Stomach smooth muscle (tissue), 2 donors: ENCODE results near the gene GNG8.

Experiments used
- H3K27ac ChIP-seq: one replicate; pipeline ENCODE4 v1.7.0; 2013; ENCODE audit warnings: mild to moderate bottlenecking, low read length, inconsistent platforms
- H3K27me3 ChIP-seq, 2 donors: one replicate each; pipeline ENCODE4 v1.7.0; 2013; ENCODE audit warnings: low read length in 2 of 2; ENCODE audit not compliant: insufficient read depth in 2 of 2, control insufficient read depth in 1 of 2
- H3K36me3 ChIP-seq, 2 donors: one replicate each; pipeline ENCODE4 v1.7.0; 2013; ENCODE audit warnings: low read length in 2 of 2; ENCODE audit not compliant: control insufficient read depth in 2 of 2, insufficient read depth in 2 of 2
- H3K4me1 ChIP-seq: one replicate; pipeline ENCODE4 v1.7.0; 2013; ENCODE audit warnings: low read length; ENCODE audit not compliant: control insufficient read depth, insufficient read depth
- H3K4me3 ChIP-seq, 2 donors: one replicate each; pipeline ENCODE4 v1.7.0; 2013; ENCODE audit warnings: low read length in 2 of 2
- H3K9ac ChIP-seq, 2 donors: one replicate each; pipeline ENCODE4 v1.7.0; 2013; ENCODE audit warnings: low read length in 2 of 2, mild to moderate bottlenecking in 1 of 2
- H3K9me3 ChIP-seq, 2 donors: one replicate each; pipeline ENCODE4 v1.7.0; 2013; ENCODE audit warnings: low read length in 2 of 2; ENCODE audit not compliant: control insufficient read depth in 2 of 2
- donor health status: healthy.
- donor health status: Pancreatic carcinoma.

Gene GNG8

GRCh38 chr19:46608581-46609345 is 27.2 kb downstream of the GNG8 start:
- Histone ChIP-seq H3K27me3 (no peaks in the 10 kb centered on the region), H3K27ac (no peak overlapping the region), H3K9me3 (no peaks in the 10 kb centered on the region), H3K4me1 (peaks cover 37% of the 10 kb centered on the region), H3K9ac (no peak overlapping the region), H3K36me3 (peaks cover 30 to 43% of the 10 kb centered on the region in 2 donors), H3K4me3 (no peak overlapping the region)

DNA sequence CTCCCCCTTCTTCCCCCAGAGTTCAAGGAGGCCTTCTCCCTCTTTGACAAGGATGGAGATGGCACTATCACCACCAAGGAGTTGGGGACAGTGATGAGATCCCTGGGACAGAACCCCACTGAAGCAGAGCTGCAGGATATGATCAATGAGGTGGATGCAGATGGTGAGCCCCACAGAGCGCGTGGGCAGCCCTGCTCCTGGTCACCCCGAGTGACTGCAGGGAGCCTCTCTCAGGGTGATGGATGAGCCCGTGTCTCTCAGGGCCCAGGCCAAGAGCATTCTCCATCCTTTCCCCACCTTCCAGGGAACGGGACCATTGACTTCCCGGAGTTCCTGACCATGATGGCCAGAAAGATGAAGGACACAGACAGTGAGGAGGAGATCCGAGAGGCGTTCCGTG is 27.8 kb downstream of the GNG8 start:
- Histone ChIP-seq H3K9ac (no peak overlapping the region), H3K27ac (no peak overlapping the region), H3K9me3 (no peaks in the 10 kb centered on the region), H3K27me3 (no peaks in the 10 kb centered on the region), H3K36me3 (peaks cover 30 to 43% of the 10 kb centered on the region in 2 donors), H3K4me1 (peaks cover 43% of the 10 kb centered on the region), H3K4me3 (no peak overlapping the region)

DNA sequence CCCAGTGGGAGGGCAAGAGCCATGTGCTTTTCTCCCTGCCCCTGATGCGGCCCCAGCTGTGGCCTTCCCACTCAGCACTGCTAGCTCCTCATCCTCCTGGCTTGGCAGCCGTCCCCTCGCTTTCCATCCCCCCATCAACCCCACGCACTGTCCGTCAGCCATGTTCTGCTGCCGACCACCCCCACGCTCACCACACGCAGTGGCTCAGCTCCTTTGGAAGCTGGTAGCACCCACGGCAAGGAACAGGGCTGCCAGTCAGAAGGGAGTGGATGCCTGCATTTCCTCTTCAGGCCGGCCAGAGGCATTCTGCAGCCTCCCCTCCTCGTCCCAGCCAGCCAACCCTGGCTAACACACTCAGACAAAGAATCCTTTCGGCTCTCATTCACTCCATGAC is 28.6 kb downstream of the GNG8 start:
- no peaks in the 10 kb centered on the region for H3K27me3 ChIP-seq
- H3K36me3 ChIP-seq, result peaks cover 30 to 43% of the 10 kb centered on the region in 2 donors
- peaks cover 50% of the 10 kb centered on the region for H3K4me1 ChIP-seq
- H3K9me3 ChIP-seq, result no peaks in the 10 kb centered on the region
- no peak overlapping the region for H3K4me3 ChIP-seq
- H3K9ac ChIP-seq, result no peak overlapping the region
- H3K27ac ChIP-seq, result no peak overlapping the region

DNA sequence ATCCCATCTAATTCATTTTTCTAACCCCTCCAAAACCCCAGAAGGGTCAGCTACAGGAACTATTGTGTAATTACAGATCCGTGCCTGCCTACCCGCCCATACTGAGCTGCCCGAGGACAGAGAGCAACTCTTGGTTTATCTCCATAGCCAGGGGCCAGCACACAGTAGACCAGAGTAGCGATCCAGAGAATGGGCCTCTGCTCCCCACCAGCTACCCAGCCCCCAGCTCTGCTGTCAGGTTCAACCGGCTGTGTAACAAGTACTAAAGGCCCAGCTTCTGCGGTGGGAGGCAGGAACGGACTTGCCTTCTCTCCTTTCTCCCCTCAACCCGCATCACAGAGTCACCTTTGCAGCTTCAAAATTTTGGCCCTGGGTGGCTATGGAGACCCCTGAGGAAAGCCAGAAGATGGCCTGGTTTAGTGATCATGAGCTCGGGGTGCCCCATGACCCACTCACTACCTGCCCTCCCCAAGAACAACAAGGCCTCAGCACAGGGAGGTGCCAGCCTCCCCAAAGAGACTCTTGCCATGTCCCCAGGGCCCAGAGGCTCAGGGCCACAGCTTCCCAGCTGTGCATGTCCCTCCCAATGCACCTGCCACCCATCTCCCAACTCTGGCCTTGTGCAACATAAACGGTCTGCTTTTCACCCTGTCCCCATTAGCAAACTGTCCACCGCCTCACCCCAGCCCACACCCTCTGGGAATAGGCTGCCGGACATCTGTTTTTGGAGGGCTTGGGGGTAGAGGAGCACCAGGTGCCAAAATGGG is 29.1 kb downstream of the GNG8 start:
- peaks cover 50% of the 10 kb centered on the region for H3K4me1 ChIP-seq
- H3K9me3 ChIP-seq, result no peaks in the 10 kb centered on the region
- no peak overlapping the region for H3K4me3 ChIP-seq
- no peaks in the 10 kb centered on the region for H3K27me3 ChIP-seq
- H3K36me3 ChIP-seq, result peaks cover 30 to 43% of the 10 kb centered on the region in 2 donors
- peak overlapping the region; percentile 88 for H3K27ac ChIP-seq
- no peak overlapping the region for H3K9ac ChIP-seq

DNA sequence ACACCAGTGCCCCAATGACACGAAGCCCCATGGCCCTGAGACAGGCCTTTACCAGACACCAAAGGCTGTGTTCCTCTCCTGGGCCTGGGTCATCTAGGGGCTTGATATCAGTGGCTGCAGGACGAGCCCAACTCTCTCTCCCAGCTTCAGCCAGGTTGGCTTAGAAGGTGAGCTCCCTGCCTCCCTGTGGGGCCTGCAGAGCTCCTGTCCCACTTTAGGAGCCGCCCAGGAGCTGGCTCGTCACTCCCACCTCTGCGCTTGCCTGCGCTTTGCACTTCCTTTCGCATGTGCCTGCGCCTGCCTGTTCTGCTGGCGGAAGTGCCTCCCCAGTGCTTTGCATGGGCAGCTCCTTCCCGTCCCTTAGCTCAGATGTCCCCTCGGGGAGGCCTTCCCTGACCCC is 30.0 kb downstream of the GNG8 start:
- H3K36me3 ChIP-seq, result peaks cover 30 to 43% of the 10 kb centered on the region in 2 donors
- H3K9me3 ChIP-seq, result no peaks in the 10 kb centered on the region
- no peaks in the 10 kb centered on the region for H3K27me3 ChIP-seq
- H3K4me3 ChIP-seq, result peak overlapping the region in 1 of 2 donors; percentile 93
- H3K27ac ChIP-seq, result peak overlapping the region; percentile 88
- H3K4me1 ChIP-seq, result peaks cover 50% of the 10 kb centered on the region
- peak overlapping the region in 1 of 2 donors; percentile 55 for H3K9ac ChIP-seq

- H3K4me1 ChIP-seq, result peaks cover 51% of the 10 kb centered on the region
- peak overlapping the region; percentile 88 for H3K27ac ChIP-seq
- H3K4me3 ChIP-seq, result peak overlapping the region in 1 of 2 donors; percentile 93
- no peaks in the 10 kb centered on the region for H3K27me3 ChIP-seq
- H3K36me3 ChIP-seq, result peaks cover 30 to 43% of the 10 kb centered on the region in 2 donors
- H3K9ac ChIP-seq, result peak overlapping the region in 1 of 2 donors; percentile 55
- H3K9me3 ChIP-seq, result no peaks in the 10 kb centered on the region
Measured at GRCh38 chr19:46605356-46605821, 30.6 kb downstream of the GNG8 start.

DNA sequence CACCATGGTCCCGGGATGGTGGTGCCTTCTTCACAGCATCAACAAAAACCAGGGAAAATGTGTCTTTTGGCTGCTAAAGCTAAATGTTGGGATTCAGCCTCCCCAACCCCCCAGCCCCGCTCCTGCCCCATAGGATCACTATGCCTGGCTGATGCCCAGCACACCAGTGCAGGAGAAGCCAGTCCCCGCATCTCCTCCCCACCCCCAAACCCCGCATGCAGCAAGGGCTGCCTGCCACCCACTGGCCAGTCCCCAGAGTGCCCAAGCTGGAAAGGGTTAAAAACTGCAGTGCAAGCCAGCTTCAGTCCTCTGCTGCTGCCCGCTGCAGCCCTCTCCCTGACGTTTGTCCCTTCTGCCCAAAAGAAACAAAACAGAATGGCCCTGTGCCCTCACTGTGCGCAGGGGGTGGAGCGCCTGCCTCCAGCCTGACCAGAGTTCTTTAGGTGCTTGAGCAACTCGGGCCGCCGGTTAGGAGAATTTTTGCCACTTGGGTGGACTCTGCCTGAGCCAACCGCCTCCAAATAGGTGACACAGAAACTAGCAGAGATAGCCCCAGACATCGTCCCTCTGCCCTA is 31.1 kb downstream of the GNG8 start:
- Histone ChIP-seq H3K9me3 (no peaks in the 10 kb centered on the region), H3K4me1 (peaks cover 56% of the 10 kb centered on the region), H3K4me3 (peak overlapping the region; percentile 17 to 93), H3K27ac (peak overlapping the region; percentile 88), H3K27me3 (no peaks in the 10 kb centered on the region), H3K36me3 (peaks cover 28 to 40% of the 10 kb centered on the region in 2 donors), H3K9ac (peak overlapping the region in 1 of 2 donors; percentile 55)

DNA sequence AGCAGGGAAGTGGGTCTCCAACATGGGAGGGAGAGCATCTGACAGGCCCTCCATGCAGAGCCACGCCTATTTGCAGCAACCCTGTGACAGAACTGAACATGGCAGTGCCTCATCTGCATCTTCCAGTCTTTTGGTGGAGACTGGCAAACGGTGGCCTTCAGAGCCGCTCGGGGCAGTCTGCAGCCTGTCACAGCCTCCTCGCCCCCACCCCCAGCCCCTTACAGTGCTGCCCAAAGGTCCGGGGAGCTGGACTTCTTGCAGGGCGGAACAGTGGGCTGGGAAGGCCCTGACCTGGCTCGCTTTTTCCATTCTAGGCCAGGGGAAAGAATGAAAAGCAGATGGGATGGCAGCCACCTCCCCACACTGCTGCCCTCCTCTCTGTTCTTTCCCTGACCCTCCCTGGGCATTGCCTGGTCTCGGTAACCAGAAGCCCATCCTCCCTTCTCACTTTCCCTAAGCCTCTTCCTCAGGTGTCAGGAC is 32.2 kb downstream of the GNG8 start:
- Histone ChIP-seq H3K9me3 (no peaks in the 10 kb centered on the region), H3K27me3 (no peaks in the 10 kb centered on the region), H3K4me3 (peak overlapping the region; percentile 89 to 93), H3K4me1 (peaks cover 56% of the 10 kb centered on the region), H3K9ac (peak overlapping the region; percentile 51 to 75), H3K27ac (peak overlapping the region; percentile 88), H3K36me3 (peaks cover 17 to 30% of the 10 kb centered on the region in 2 donors)

- H3K27ac ChIP-seq, result peak overlapping the region; percentile 88
- peaks cover 55% of the 10 kb centered on the region for H3K4me1 ChIP-seq
- peak overlapping the region; percentile 89 to 93 for H3K4me3 ChIP-seq
Measured at GRCh38 chr19:46603195-46603637, 32.8 kb downstream of the GNG8 start.

GRCh38 chr19:46602392-46603194 is 33.4 kb downstream of the GNG8 start:
- Histone ChIP-seq H3K9ac (peak overlapping the region; percentile 75 to 96), H3K9me3 (no peaks in the 10 kb centered on the region), H3K27me3 (no peaks in the 10 kb centered on the region), H3K27ac (peak overlapping the region; percentile 88), H3K4me3 (peak overlapping the region; percentile 89 to 93), H3K36me3 (peaks cover 8 to 18% of the 10 kb centered on the region in 2 donors), H3K4me1 (peaks cover 54% of the 10 kb centered on the region)

More at GRCh38 chr19:46603195-46603637, 32.8 kb downstream of the GNG8 start:
- Histone ChIP-seq H3K9me3 (no peaks in the 10 kb centered on the region), H3K27me3 (no peaks in the 10 kb centered on the region), H3K36me3 (peaks cover 12 to 24% of the 10 kb centered on the region in 2 donors), H3K9ac (peak overlapping the region; percentile 75 to 96)
